ENCODE measurements around the gene PPP5C. TPM values are rescaled to one million over a fixed set of nuclear protein-coding genes. Genes with fewer than 3 reads are reported as not detected.

The PPP5C gene
- total and polyA plus RNA-seq, 11 donors = 64.9 to 115 (median 77.1) TPM

DNA sequence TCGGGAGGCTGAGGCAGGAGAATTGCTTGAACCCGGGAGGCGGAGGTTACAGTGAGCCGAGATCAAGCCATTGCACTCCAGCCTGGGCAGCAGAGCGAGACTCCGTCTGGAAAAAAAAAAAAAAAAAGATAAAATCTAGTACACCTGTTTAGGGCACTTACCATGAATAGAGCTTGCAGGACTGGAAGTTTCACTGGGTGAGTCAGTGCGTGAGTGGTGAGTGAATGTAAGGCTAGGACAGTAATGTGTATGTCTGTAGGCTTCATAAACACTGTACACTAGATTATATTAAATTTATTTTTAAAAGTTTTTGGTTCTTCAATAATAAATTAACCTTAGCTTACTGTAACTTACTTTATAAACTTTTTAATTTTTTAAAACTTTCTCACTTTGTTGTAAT, 22.9 kb downstream of the PPP5C start:
- H3K36me3 ChIP-seq = peaks cover 0 to 37% (median 16%) of the 10 kb centered on the region in 9 donors
- DNase-seq (no peak), ATAC-seq (no peak)
- intact Hi-C loops (cut with DNase I) = loop anchor here in 2 of 10 donors (10.0 kb wide), 2 partner anchors 75 to 85 kb away; partner anchors contain the start of gene HIF3A (in 1 of the 2)
- no peaks in the 10 kb centered on the region for H3K9me3 ChIP-seq
- no peak overlapping the region for H3K4me3 ChIP-seq
- 89 to 92% (median 90%) methylated on average over 7 of the region's 7 CpGs for WGBS, 4 donors
- H3K27ac ChIP-seq = no peak overlapping the region
- no peaks in the 10 kb centered on the region for H3K27me3 ChIP-seq
- TF ChIP-seq, protein P1, sequence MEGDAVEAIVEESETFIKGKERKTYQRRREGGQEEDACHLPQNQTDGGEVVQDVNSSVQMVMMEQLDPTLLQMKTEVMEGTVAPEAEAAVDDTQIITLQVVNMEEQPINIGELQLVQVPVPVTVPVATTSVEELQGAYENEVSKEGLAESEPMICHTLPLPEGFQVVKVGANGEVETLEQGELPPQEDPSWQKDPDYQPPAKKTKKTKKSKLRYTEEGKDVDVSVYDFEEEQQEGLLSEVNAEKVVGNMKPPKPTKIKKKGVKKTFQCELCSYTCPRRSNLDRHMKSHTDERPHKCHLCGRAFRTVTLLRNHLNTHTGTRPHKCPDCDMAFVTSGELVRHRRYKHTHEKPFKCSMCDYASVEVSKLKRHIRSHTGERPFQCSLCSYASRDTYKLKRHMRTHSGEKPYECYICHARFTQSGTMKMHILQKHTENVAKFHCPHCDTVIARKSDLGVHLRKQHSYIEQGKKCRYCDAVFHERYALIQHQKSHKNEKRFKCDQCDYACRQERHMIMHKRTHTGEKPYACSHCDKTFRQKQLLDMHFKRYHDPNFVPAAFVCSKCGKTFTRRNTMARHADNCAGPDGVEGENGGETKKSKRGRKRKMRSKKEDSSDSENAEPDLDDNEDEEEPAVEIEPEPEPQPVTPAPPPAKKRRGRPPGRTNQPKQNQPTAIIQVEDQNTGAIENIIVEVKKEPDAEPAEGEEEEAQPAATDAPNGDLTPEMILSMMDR (IDR thresholded peaks at IDR 0.05) = no peak
- peaks cover 3 to 51% (median 39%) of the 10 kb centered on the region in 12 donors for H3K4me1 ChIP-seq

DNA sequence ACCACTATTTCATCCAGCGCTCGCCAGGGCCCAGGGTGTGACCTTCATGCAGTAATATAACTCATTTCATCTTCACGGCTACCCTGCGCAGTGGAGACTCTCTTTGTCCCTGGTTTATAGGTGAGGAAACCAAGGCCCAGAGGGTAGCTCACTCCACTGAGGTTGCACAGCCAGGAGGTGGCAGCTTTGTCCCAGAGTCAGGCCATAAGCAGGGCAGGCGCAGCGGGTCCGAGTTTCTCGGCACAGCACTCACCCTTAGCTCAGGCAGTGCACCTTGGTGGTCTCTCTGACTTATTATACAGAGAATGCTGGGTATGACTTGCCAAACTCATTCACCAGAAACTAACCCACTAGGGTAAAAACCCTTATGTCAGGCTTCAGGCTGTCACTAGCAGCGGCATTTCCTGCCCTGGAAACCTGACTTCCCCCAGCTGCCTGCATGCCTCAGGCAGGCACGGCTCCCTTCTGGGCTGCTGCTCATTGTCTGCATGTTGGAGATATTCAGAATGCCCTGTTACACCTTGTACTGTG, 24.5 kb downstream of the PPP5C start:
- ATAC-seq = no peak
- peaks cover 0 to 34% (median 27%) of the 10 kb centered on the region in 9 donors for H3K36me3 ChIP-seq
- peaks cover 3 to 49% (median 39%) of the 10 kb centered on the region in 12 donors for H3K4me1 ChIP-seq
- no peaks in the 10 kb centered on the region for H3K9me3 ChIP-seq
- H3K27ac ChIP-seq = peak overlapping the region in 1 of 12 donors; percentile 36
- 59 to 91% (median 68%) methylated on average over 6 to 10 of the region's 10 CpGs for WGBS, 4 donors
- H3K4me3 ChIP-seq = no peak overlapping the region
- TF ChIP-seq POLR2A (IDR thresholded peaks at IDR 0.05) = no peak
- TF ChIP-seq, protein P1 (IDR thresholded peaks at IDR 0.05) = no peak
- intact Hi-C loops (cut with DNase I) = loop anchor here in 2 of 10 donors (10.0 kb wide), 2 partner anchors 77 to 87 kb away; partner anchors contain the start of gene HIF3A (in 1 of the 2)
- no peak for DNase-seq
- no peaks in the 10 kb centered on the region for H3K27me3 ChIP-seq

DNA sequence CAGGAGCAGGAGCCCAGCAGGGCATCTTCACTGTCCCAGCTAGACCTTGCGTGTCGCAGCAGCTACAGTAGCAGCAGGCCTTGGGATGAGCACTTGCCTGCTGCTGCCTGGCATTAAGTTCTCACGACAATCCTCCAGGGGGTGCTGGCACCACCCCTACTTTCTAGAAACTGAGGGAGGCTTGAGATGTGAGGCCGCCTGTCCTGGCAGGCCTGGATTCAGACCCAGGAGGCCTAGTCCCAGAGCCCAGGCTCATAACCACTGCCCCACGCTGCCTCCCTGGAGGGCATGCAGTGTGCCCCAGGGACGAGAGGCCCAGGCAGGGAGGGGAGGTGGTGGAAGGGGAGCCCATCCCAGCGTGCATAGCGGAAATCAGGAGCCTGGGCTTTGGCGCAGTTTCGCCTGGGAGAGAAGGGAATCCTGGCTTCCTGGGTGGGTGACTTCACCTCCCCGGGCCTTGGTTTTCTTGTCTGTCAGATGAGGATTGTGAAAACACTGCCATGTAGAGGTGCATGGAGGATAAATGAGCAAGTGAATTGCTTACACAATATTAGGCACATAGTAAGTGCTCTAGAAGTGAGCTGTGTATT, 26.1 kb downstream of the PPP5C start:
- TF ChIP-seq POLR2A (IDR thresholded peaks at IDR 0.05) = no peak
- TF ChIP-seq, protein P1 (IDR thresholded peaks at IDR 0.05) = peak in 5 of 12 donors; percentile 14 to 34 (median 20)
- no peak for DNase-seq
- Histone ChIP-seq H3K9me3 (no peaks in the 10 kb centered on the region), H3K27ac (peak overlapping the region in 11 of 12 donors; percentile 31 to 75 (median 56)), H3K4me3 (no peak overlapping the region), H3K36me3 (peaks cover 0 to 42% (median 34%) of the 10 kb centered on the region in 9 donors), H3K4me1 (peaks cover 3 to 46% (median 35%) of the 10 kb centered on the region in 12 donors), H3K27me3 (no peaks in the 10 kb centered on the region)
- intact Hi-C loops (cut with DNase I) = loop anchor here in 2 of 10 donors (10.0 kb wide), 2 partner anchors 78 to 88 kb away; partner anchors contain the start of gene HIF3A (in 1 of the 2)
- 62 to 90% (median 71%) methylated on average over 3 to 11 of the region's 11 CpGs for WGBS, 4 donors
- ATAC-seq = peak in 1 of 4 donors; percentile 1

Measured in heart left ventricle (tissue), 16 donors.